Amniotic stem cell (primary cell): ENCODE data around the gene MYO9A.
"Not testable (repeated sequence)": the region's sequence is repeated elsewhere in the genome, so short reads cannot be mapped to it uniquely, and the experiment has no call there.

ENCODE experiments used
- DNase-seq: peaks from one replicate; lab custom pipeline; 2025; lab: John Stamatoyannopoulos, UW

MYO9A gene

DNA sequence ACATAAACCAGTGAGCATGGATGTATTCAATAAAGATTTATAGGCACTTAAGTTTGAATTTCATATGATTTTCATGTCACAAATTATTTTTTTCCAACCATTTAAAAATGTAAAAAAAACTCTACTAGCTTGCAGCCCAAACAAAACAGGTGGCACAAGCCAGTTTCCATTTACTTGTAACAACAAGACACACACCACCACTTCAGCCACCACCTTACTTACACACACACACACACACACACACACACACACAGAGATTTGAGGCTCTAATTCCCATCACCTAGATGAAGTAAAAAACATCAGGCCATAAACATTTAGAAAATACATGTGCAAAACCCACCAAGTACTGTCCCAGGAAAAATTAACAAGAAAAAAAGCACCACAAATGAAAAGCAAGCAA, 25.3 kb downstream of the MYO9A start:
- DNase-seq: no peak

- no peak for DNase-seq
Observed at GRCh38 chr15:72092006-72092405, 25.9 kb downstream of the MYO9A start.

- DNase-seq: no peak
Observed at GRCh38 chr15:72086920-72087648, 30.9 kb downstream of the MYO9A start.

- no peak for DNase-seq
Observed at GRCh38 chr15:72086010-72086697, 31.8 kb downstream of the MYO9A start.

DNA sequence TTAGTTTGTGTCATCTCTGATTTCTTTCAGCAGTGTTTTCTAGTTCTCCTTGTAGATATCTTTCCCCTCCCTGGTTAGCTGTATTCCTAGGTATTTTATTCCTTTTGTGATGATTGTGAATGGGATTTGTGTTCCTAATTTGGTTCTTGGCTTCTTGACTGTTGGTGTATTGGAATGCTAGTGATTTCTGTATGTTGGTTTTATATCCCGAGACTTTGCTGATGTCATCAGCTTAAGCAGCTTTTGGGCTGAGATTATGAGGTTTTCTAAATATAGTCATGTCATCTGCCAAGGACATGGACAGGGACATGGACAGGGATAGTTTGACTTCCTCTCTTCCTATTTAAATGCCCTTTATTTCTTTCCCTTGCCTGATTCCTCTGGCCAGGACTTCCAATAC, 35.8 kb downstream of the MYO9A start:
- DNase-seq: no peak

DNA sequence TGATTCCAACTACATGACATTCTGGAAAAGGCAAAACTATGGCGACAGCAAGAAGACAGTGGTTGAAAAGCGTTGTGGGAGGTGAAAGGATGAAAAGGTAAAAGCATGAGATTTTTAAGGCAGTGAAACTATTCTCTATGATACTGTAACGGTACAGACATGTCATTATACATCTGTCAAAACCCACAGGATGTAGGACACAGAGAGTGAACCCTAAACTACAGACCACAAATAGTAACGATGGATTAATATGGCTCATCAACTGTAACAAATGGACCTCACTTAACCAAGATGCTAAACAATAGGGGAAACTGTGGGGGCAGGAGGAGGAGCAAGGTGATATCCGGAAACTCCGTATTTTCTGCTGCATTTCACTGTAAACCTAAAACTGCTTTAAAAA, 39.1 kb downstream of the MYO9A start:
- no peak for DNase-seq

DNA sequence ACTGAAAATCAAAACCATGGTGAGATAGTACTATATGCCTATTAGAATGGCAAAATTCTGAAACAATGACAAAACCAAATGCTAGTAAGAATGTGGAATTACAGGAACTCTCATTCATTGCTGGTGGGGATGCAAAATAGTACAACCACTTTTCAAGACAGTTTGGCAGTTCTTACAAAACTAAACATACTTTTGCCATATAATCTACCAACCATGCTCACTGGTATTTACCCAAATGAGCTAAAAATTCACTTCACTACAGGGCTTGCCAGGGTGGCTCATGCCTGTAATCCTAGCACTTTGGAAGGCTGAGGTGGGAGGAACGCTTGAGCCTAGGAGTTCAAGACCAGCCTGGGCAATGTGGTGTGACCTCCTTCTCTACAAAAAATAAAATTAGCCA, 40.0 kb downstream of the MYO9A start:
- no peak for DNase-seq

- no peak for DNase-seq
Observed at GRCh38 chr15:72074335-72075060, 43.5 kb downstream of the MYO9A start.

DNA sequence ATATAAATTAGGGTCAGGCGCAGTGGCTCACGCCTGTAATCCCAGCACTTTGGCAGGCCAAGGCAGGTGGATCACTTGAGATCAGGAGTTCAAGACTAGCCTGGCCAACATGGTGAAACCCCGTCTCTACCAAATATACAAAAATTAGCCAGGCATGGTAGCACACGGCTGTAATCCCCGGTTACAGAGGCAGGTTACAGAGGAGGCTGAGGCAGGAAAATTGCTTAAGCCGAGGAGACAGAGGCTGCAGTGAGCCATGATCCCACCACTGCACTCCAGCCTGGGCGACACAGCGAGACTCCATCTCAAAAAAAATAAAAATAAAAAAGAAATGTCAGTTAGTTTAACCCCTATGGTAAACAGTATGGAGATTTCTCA, 46.5 kb downstream of the MYO9A start:
- not testable (repeated sequence) for DNase-seq

- DNase-seq: no peak
Observed at GRCh38 chr15:72070817-72071447, 47.0 kb downstream of the MYO9A start.

GRCh38 chr15:72068856-72069255, 49.1 kb downstream of the MYO9A start:
- no peak for DNase-seq

DNA sequence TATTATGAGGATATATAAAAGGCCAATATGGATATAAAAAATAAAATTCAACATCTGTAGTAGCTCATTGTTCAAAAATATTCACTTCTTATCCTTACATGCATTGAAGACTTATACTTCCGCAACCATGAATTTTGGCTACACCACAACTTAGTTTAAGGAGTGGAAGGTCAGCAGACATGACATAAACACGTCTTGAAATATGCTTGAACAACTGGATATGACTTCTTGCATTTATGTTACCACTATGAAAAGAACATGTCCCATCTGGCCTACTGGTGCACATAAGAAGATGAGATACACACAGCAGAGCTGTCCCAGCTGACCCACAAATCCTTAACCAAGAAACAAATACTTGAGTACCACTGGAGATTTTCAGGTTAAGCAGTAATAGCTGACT, 52.1 kb downstream of the MYO9A start:
- DNase-seq: no peak

- no peak for DNase-seq
Observed at GRCh38 chr15:72063186-72063585, 54.8 kb downstream of the MYO9A start.

- DNase-seq: no peak
Observed at GRCh38 chr15:72062319-72062718, 55.6 kb downstream of the MYO9A start.

DNA sequence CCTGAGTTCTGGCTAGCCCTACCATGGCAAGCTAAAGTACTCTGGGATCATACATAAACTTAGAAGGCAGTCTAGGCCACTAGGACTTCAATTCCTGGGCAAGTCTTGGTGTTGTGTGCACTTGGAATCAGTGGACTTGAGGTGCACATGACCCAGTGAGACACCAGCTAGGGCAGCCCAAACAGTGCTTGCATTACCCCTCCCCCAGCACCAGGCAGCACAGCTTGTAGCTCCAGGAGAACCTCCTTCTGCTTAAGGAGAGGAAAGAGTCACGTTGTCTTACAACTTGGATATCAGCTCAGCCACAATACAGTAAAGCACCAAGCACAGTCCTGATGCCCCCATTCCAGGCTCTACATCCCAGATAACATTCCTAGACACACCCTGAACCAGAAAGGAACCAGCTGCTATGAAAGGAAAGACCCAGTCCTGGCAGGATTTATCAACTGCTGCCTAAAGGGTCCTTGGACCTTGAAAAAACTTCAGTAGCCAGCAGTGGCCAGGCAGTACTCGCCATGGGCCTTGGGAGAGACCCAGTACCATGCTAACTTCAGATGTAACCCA, 57.2 kb downstream of the MYO9A start:
- DNase-seq: no peak

- no peak for DNase-seq
Observed at GRCh38 chr15:72058585-72058984, 59.4 kb downstream of the MYO9A start.

GRCh38 chr15:72057548-72058091, 60.3 kb downstream of the MYO9A start:
- no peak for DNase-seq

GRCh38 chr15:72056217-72056616, 61.7 kb downstream of the MYO9A start:
- not testable (repeated sequence) for DNase-seq

GRCh38 chr15:72053297-72053696, 64.7 kb downstream of the MYO9A start:
- DNase-seq: not testable (repeated sequence)

- DNase-seq: no peak
Observed at GRCh38 chr15:72050700-72051099, 67.2 kb downstream of the MYO9A start.

- no peak for DNase-seq
Observed at GRCh38 chr15:72047020-72047419, 70.9 kb downstream of the MYO9A start.

- no peak for DNase-seq
Observed at GRCh38 chr15:72044956-72045355, 73.0 kb downstream of the MYO9A start.
